Measurements from ENCODE around the gene BANF2. TPM values are rescaled to one million over a fixed set of nuclear protein-coding genes. Genes with fewer than 3 reads are reported as not detected.

The BANF2 gene
- total and polyA plus RNA-seq, 2 experiments from 2014 or later: not detected

DNA sequence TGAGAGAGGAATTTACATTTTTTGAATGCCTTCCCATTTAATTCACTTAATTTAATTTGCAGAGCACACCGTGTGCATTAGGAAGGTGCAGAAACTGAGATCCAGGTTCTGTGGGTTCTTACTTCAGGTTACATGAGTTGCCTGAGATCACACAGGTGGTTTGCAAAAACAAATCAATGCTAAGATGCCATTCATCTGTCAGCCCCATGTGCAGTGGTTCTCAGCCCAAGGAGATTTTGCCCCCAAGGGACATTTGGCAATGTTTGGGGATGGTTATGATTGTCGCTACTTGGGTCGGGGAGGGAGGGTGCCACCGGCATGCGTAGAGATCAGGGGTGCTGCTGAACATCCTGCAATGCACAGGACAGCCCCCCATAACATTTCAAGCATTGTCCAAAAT is 34.6 kb downstream of the BANF2 start:
- no peaks in the 10 kb centered on the region for H3K27me3 ChIP-seq (ENCODE audit: insufficient read depth)
- no peaks in the 10 kb centered on the region for H3K36me3 ChIP-seq (ENCODE audit: insufficient read depth)
- Mint-ChIP-seq H3K27ac (no peak overlapping the region), H3K9me3 (peaks cover 33% of the 10 kb centered on the region), H3K27me3 (ENCODE audit: insufficient read depth, low read depth, poor library complexity) (peaks cover 3% of the 10 kb centered on the region), H3K4me3 (no peak overlapping the region), H3K36me3 (ENCODE audit: low read depth) (peaks cover 21% of the 10 kb centered on the region), H3K4me1 (peaks cover 15% of the 10 kb centered on the region; the same call in 1 of the 3 replicates)
- no peak overlapping the region for H3K4me3 ChIP-seq
- no peak for TF ChIP-seq ZNF331 (CRISPR knock-in tag; IDR thresholded peaks at IDR 0.05; ENCODE audit: low read depth)
- TF ChIP-seq, protein P1, sequence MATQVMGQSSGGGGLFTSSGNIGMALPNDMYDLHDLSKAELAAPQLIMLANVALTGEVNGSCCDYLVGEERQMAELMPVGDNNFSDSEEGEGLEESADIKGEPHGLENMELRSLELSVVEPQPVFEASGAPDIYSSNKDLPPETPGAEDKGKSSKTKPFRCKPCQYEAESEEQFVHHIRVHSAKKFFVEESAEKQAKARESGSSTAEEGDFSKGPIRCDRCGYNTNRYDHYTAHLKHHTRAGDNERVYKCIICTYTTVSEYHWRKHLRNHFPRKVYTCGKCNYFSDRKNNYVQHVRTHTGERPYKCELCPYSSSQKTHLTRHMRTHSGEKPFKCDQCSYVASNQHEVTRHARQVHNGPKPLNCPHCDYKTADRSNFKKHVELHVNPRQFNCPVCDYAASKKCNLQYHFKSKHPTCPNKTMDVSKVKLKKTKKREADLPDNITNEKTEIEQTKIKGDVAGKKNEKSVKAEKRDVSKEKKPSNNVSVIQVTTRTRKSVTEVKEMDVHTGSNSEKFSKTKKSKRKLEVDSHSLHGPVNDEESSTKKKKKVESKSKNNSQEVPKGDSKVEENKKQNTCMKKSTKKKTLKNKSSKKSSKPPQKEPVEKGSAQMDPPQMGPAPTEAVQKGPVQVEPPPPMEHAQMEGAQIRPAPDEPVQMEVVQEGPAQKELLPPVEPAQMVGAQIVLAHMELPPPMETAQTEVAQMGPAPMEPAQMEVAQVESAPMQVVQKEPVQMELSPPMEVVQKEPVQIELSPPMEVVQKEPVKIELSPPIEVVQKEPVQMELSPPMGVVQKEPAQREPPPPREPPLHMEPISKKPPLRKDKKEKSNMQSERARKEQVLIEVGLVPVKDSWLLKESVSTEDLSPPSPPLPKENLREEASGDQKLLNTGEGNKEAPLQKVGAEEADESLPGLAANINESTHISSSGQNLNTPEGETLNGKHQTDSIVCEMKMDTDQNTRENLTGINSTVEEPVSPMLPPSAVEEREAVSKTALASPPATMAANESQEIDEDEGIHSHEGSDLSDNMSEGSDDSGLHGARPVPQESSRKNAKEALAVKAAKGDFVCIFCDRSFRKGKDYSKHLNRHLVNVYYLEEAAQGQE (IDR thresholded peaks at IDR 0.05; ENCODE audit: unreplicated experiment): no peak
- no peak for TF ChIP-seq CREB1 (CRISPR knock-in tag; IDR thresholded peaks at IDR 0.05; ENCODE audit: low read depth)
- TF ChIP-seq POLR2AphosphoS5 (IDR thresholded peaks at IDR 0.05; ENCODE audit: low read depth): no peak
- TF ChIP-seq ETS1 (IDR thresholded peaks at IDR 0.05): no peak
- TF ChIP-seq EZH2phosphoT487 (IDR thresholded peaks at IDR 0.05; ENCODE audit: unreplicated experiment): no peak
- no peak for TF ChIP-seq CTCF (conservative IDR thresholded peaks at IDR 0.05; ENCODE audit: low read depth in 2 of 2)
- TF ChIP-seq, protein P2, sequence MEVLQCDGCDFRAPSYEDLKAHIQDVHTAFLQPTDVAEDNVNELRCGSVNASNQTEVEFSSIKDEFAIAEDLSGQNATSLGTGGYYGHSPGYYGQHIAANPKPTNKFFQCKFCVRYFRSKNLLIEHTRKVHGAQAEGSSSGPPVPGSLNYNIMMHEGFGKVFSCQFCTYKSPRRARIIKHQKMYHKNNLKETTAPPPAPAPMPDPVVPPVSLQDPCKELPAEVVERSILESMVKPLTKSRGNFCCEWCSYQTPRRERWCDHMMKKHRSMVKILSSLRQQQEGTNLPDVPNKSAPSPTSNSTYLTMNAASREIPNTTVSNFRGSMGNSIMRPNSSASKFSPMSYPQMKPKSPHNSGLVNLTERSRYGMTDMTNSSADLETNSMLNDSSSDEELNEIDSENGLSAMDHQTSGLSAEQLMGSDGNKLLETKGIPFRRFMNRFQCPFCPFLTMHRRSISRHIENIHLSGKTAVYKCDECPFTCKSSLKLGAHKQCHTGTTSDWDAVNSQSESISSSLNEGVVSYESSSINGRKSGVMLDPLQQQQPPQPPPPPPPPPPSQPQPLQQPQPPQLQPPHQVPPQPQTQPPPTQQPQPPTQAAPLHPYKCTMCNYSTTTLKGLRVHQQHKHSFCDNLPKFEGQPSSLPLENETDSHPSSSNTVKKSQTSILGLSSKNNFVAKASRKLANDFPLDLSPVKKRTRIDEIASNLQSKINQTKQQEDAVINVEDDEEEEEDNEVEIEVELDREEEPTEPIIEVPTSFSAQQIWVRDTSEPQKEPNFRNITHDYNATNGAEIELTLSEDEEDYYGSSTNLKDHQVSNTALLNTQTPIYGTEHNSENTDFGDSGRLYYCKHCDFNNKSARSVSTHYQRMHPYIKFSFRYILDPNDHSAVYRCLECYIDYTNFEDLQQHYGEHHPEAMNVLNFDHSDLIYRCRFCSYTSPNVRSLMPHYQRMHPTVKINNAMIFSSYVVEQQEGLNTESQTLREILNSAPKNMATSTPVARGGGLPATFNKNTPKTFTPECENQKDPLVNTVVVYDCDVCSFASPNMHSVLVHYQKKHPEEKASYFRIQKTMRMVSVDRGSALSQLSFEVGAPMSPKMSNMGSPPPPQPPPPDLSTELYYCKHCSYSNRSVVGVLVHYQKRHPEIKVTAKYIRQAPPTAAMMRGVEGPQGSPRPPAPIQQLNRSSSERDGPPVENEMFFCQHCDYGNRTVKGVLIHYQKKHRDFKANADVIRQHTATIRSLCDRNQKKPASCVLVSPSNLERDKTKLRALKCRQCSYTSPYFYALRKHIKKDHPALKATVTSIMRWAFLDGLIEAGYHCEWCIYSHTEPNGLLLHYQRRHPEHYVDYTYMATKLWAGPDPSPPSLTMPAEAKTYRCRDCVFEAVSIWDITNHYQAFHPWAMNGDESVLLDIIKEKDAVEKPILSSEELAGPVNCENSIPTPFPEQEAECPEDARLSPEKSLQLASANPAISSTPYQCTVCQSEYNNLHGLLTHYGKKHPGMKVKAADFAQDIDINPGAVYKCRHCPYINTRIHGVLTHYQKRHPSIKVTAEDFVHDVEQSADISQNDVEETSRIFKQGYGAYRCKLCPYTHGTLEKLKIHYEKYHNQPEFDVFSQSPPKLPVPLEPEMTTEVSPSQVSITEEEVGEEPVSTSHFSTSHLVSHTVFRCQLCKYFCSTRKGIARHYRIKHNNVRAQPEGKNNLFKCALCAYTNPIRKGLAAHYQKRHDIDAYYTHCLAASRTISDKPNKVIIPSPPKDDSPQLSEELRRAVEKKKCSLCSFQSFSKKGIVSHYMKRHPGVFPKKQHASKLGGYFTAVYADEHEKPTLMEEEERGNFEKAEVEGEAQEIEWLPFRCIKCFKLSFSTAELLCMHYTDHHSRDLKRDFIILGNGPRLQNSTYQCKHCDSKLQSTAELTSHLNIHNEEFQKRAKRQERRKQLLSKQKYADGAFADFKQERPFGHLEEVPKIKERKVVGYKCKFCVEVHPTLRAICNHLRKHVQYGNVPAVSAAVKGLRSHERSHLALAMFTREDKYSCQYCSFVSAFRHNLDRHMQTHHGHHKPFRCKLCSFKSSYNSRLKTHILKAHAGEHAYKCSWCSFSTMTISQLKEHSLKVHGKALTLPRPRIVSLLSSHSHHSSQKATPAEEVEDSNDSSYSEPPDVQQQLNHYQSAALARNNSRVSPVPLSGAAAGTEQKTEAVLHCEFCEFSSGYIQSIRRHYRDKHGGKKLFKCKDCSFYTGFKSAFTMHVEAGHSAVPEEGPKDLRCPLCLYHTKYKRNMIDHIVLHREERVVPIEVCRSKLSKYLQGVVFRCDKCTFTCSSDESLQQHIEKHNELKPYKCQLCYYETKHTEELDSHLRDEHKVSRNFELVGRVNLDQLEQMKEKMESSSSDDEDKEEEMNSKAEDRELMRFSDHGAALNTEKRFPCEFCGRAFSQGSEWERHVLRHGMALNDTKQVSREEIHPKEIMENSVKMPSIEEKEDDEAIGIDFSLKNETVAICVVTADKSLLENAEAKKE (CRISPR knock-in tag; IDR thresholded peaks at IDR 0.05): no peak
- TF ChIP-seq NANOG (IDR thresholded peaks at IDR 0.05; ENCODE audit: borderline replicate concordance): no peak
- TF ChIP-seq EZH2 (IDR thresholded peaks at IDR 0.05; ENCODE audit: low read depth, unreplicated experiment): no peak
- no peak for TF ChIP-seq ZNF114 (CRISPR knock-in tag; IDR thresholded peaks at IDR 0.05)
- no peak for TF ChIP-seq STAT1 (IDR thresholded peaks at IDR 0.05; ENCODE audit: unreplicated experiment)
- no peak for TF ChIP-seq JUNB (IDR thresholded peaks at IDR 0.05; ENCODE audit: unreplicated experiment)
- no peaks in the 10 kb centered on the region for H3K4me1 ChIP-seq (ENCODE audit: insufficient read depth)
- H3K79me2 ChIP-seq (replicated peaks; ENCODE audit: insufficient read depth): no peaks in the 10 kb centered on the region
- no peak overlapping the region for H2AFZ ChIP-seq
- peaks cover 4% of the 10 kb centered on the region; the same call in 1 of the 2 replicates for H3K9me2 ChIP-seq (ENCODE audit: insufficient read depth)
- no peak overlapping the region for H3K4me2 ChIP-seq
- no peak for DNase-seq (ENCODE audit: low spot score)
- ATAC-seq: no peak
- H4K20me1 ChIP-seq (replicated peaks; ENCODE audit: insufficient read depth): no peaks in the 10 kb centered on the region
- no peaks in the 10 kb centered on the region for H3F3A ChIP-seq (replicated peaks; ENCODE audit: low read depth)
- H3K27ac ChIP-seq (ENCODE audit: low read depth): no peak overlapping the region
